GM13976 (cell line): ENCODE results near the gene OR2A12.

ENCODE experiments used
- DNase-seq: peaks from one replicate; pipeline ENCODE4 v3.0.0; 2012; ENCODE audit warnings: low spot score
- CTCF ChIP-seq: IDR thresholded peaks from 2 replicates; pipeline ENCODE4 v1.5.1; 2012; ENCODE audit warnings: borderline replicate concordance, mild to moderate bottlenecking; ENCODE audit not compliant: insufficient read depth; ENCODE audit errors: extremely low read depth, missing control alignments, control extremely low read depth
- in situ Hi-C: fragments of 300-500 bp; cut with MboI; formaldehyde crosslinking; loops from one replicate; pipeline ENCODE4 v1.12.0; 2022; ENCODE audit warnings: low sequenced_read_pairs, mixed read lengths, inconsistent platforms; ENCODE audit not compliant: unreplicated experiment

OR2A12 gene

GRCh38 chr7:144130730-144131129 lies 44.7 kb downstream of the OR2A12 start:
- in situ Hi-C loops: no loop called here
- no peak for TF ChIP-seq CTCF

GRCh38 chr7:144132262-144132661 lies 46.2 kb downstream of the OR2A12 start:
- in situ Hi-C loops: no loop called here
- TF ChIP-seq CTCF: no peak
- DNase-seq: no peak

More at GRCh38 chr7:144130730-144131129, 44.7 kb downstream of the OR2A12 start:
- no peak for DNase-seq

- in situ Hi-C loops: no loop called here
Observed at GRCh38 chr7:144133307-144133706, 47.2 kb downstream of the OR2A12 start.

GRCh38 chr7:144134116-144134515 lies 48.0 kb downstream of the OR2A12 start:
- no peak for DNase-seq
- in situ Hi-C loops: no loop called here

More at GRCh38 chr7:144133307-144133706, 47.2 kb downstream of the OR2A12 start:
- TF ChIP-seq CTCF: no peak
- DNase-seq: no peak

GRCh38 chr7:144137501-144137900 lies 51.4 kb downstream of the OR2A12 start:
- no peak for DNase-seq
- in situ Hi-C loops: no loop called here
- TF ChIP-seq CTCF: no peak

More at GRCh38 chr7:144134116-144134515, 48.0 kb downstream of the OR2A12 start:
- TF ChIP-seq CTCF: no peak

GRCh38 chr7:144142187-144142586 lies 56.1 kb downstream of the OR2A12 start:
- in situ Hi-C loops: no loop called here
- TF ChIP-seq CTCF: no peak
- no peak for DNase-seq

- no peak for DNase-seq
- in situ Hi-C loops: no loop called here
- TF ChIP-seq CTCF: no peak
Observed at GRCh38 chr7:144144426-144144825, 58.3 kb downstream of the OR2A12 start.
